Stomach (tissue), 9 donors: Measurements from ENCODE around the gene LPIN3. TPM values are rescaled to one million over a fixed set of nuclear protein-coding genes. Genes with fewer than 3 reads are reported as not detected.

Source experiments
- DNase-seq, 2 donors: peaks; one replicate each; pipeline versions ENCODE4 v3.0.0 to v3.0.0-alpha.2; 2013 to 2019
- H3K27ac ChIP-seq, 5 donors: fragments of 200-600 bp in 4 of 5; sonication (generic) in 4 of 5; one replicate each; pipeline ENCODE4 v1.5.1; 2013 to 2019; ENCODE audit warnings: mild to moderate bottlenecking in 1 of 5, moderate library complexity in 1 of 5
- H3K27me3 ChIP-seq, 3 donors: fragments of 200-600 bp; sonication (generic); one replicate each; pipeline ENCODE4 v1.5.1; 2017 to 2019; ENCODE audit warnings: mixed run types in 1 of 3
- H3K36me3 ChIP-seq, 4 donors: fragments of 200-600 bp; sonication (generic); 1 replicate in 3 of 4; 2 replicates in 1 of 4; pipeline ENCODE4 v1.5.1; 2016 to 2019
- H3K4me1 ChIP-seq, 4 donors: fragments of 200-600 bp; sonication (generic); one replicate each; pipeline ENCODE4 v1.5.1; 2016 to 2019
- H3K4me3 ChIP-seq, 4 donors: fragments of 200-600 bp; sonication (generic) in 3 of 4; one replicate each; pipeline ENCODE4 v1.5.1; 2016 to 2019; ENCODE audit warnings: mild to moderate bottlenecking in 1 of 4
- H3K9me3 ChIP-seq, 4 donors: fragments of 200-600 bp; sonication (generic); one replicate each; pipeline ENCODE4 v1.5.1; 2016 to 2019
- CTCF ChIP-seq, 7 experiments: fragments of 450-650 bp in 4 of 7; fragments of 200-600 bp in 3 of 7; sonication (generic) in 3 of 7; IDR thresholded peaks; one replicate each; pipeline ENCODE4 v1.5.1; 2016 to 2019; ENCODE audit warnings: antibody characterized with exemption in 7 of 7, control low read depth in 2 of 7, mild to moderate bottlenecking in 1 of 7
- EP300 ChIP-seq: sonication (generic); formaldehyde crosslinking; IDR thresholded peaks from one replicate; pipeline ENCODE4 v1.6.1; 2017; ENCODE audit warnings: antibody characterized with exemption
- POLR2A ChIP-seq, 4 donors: fragments of 450-650 bp; IDR thresholded peaks; one replicate each; pipeline ENCODE4 v1.6.1; 2016; ENCODE audit warnings: antibody characterized with exemption in 4 of 4, control low read depth in 2 of 4, mild to moderate bottlenecking in 1 of 4, moderate library complexity in 1 of 4
- POLR2AphosphoS5 ChIP-seq, 3 donors: sonication (generic); formaldehyde crosslinking; IDR thresholded peaks; one replicate each; pipeline ENCODE4 v1.6.1; 2016; ENCODE audit warnings: antibody characterized with exemption in 3 of 3
- WGBS, 5 donors: extraction: QIAGEN DNeasy Blood & Tissue Kit in 3 of 5; methylation state at CpG; one replicate each; pipeline versions ENCODE4 v1.1.5 to v1.1.7; 2013 to 2018; 5-methylcytosine and 5-hydroxymethylcytosine counted together
- intact Hi-C: fragments of 100-400 bp; cut with DNase I; formaldehyde crosslinking; loops from one replicate; pipeline ENCODE4 v1.15.1; 2023; ENCODE audit warnings: low total_unique reads
- polyA plus RNA-seq, 3 donors: library from polyadenylated mRNA; stranded (reverse); fragments of 200-250 nt; gene quantifications; one replicate each; pipeline ENCODE4 v1.2.3, GENCODE V29; 2013
- total RNA-seq, 5 donors: library from RNA; depleted of rRNA; stranded (reverse); fragments of >200 nt; gene quantifications; one replicate each; pipeline versions ENCODE4 v1.1.0 to v1.2.3, GENCODE V29; 2014 to 2016
- donor health status: healthy with polysubstance abuse.
- donor health status: Bipolar disorder and iron deficiency.
- donor health status: healthy.

Gene LPIN3
- total and polyA plus RNA-seq, 8 donors, result 5.7 to 289 (median 21.5) TPM

- 78 to 86% (median 82%) methylated on average over 8 to 9 of the region's 9 CpGs for WGBS, 5 donors
- intact Hi-C loops, result no loop called here
- no peak for DNase-seq
- Histone ChIP-seq H3K36me3 (no peaks in the 10 kb centered on the region), H3K27me3 (no peaks in the 10 kb centered on the region), H3K4me3 (no peak overlapping the region), H3K4me1 (peaks cover 13 to 51% (median 34%) of the 10 kb centered on the region in 4 donors), H3K27ac (peak overlapping the region in 3 of 5 donors; percentile 35 to 76 (median 55)), H3K9me3 (no peaks in the 10 kb centered on the region)
- TF ChIP-seq EP300, result no peak
- TF ChIP-seq CTCF (IDR thresholded peaks at IDR 0.05), result no peak
- no peak for TF ChIP-seq POLR2AphosphoS5 (IDR thresholded peaks at IDR 0.05)
- TF ChIP-seq POLR2A (IDR thresholded peaks at IDR 0.05), result no peak
These were observed 54.5 kb downstream of the LPIN3 start for GRCh38 chr20:41394931-41395666.

- 43 to 59% (median 46%) methylated on average over 17 to 18 of the region's 18 CpGs for WGBS, 5 donors
- peaks cover 13 to 54% (median 35%) of the 10 kb centered on the region in 4 donors for H3K4me1 ChIP-seq
- peak overlapping the region in 4 of 5 donors; percentile 35 to 76 (median 48) for H3K27ac ChIP-seq
- TF ChIP-seq POLR2AphosphoS5 (IDR thresholded peaks at IDR 0.05), result no peak
- TF ChIP-seq CTCF (IDR thresholded peaks at IDR 0.05), result no peak
- no peak for TF ChIP-seq EP300
- no peak overlapping the region for H3K4me3 ChIP-seq
- no peaks in the 10 kb centered on the region for H3K9me3 ChIP-seq
- H3K36me3 ChIP-seq, result no peaks in the 10 kb centered on the region
- DNase-seq, result peak in 1 of 2 donors; percentile 66
- H3K27me3 ChIP-seq, result no peaks in the 10 kb centered on the region
- intact Hi-C loops, result no loop called here
These were observed 55.3 kb downstream of the LPIN3 start for GRCh38 chr20:41395667-41396664.

- Histone ChIP-seq H3K27ac (peak overlapping the region; percentile 3 to 78 (median 66)), H3K4me3 (no peak overlapping the region), H3K36me3 (peaks cover 0 to 8% (median 6%) of the 10 kb centered on the region in 4 donors), H3K9me3 (no peaks in the 10 kb centered on the region), H3K4me1 (peaks cover 11 to 50% (median 28%) of the 10 kb centered on the region in 4 donors), H3K27me3 (no peaks in the 10 kb centered on the region)
- intact Hi-C loops, result no loop called here
- WGBS, 5 donors, result 70 to 81% (median 76%) methylated on average over 2 of the region's 2 CpGs
- TF ChIP-seq POLR2AphosphoS5 (IDR thresholded peaks at IDR 0.05), result peak; percentile 71 to 88 (median 81)
- TF ChIP-seq CTCF (IDR thresholded peaks at IDR 0.05), result no peak
- DNase-seq, result peak; percentile 34 to 89
These were observed 57.8 kb downstream of the LPIN3 start for GRCh38 chr20:41398408-41398807.

- WGBS, 5 donors, result 92 to 95% (median 93%) methylated on average over 12 of the region's 12 CpGs
- H3K36me3 ChIP-seq, result peaks cover 28 to 60% (median 58%) of the 10 kb centered on the region in 4 donors
These were observed 63.0 kb downstream of the LPIN3 start for GRCh38 chr20:41403604-41404003.

More at GRCh38 chr20:41403604-41404003, 63.0 kb downstream of the LPIN3 start:
- Histone ChIP-seq H3K27ac (no peak overlapping the region), H3K9me3 (no peaks in the 10 kb centered on the region), H3K4me1 (peaks cover 0 to 17% (median 7%) of the 10 kb centered on the region in 4 donors), H3K27me3 (no peaks in the 10 kb centered on the region), H3K4me3 (no peak overlapping the region)
- TF ChIP-seq EP300, result no peak
- no peak for TF ChIP-seq POLR2AphosphoS5 (IDR thresholded peaks at IDR 0.05)
- TF ChIP-seq POLR2A (IDR thresholded peaks at IDR 0.05), result no peak
- TF ChIP-seq CTCF (IDR thresholded peaks at IDR 0.05), result no peak
- no peak for DNase-seq
- intact Hi-C loops, result no loop called here
